ENCODE measurements around the gene GPR61. TPM values are rescaled to one million over a fixed set of nuclear protein-coding genes. Genes with fewer than 3 reads are reported as not detected.
A peak's percentile ranks its signal among the peaks of the same experiment; 100 is the strongest.

GPR61 gene
- total and polyA plus RNA-seq, 11 donors, result 0.08 to 0.72 (median 0.16) TPM; not detected in 4

GRCh38 chr1:109535971-109536491, 3.6 kb upstream of the GPR61 start:
- TF ChIP-seq POLR2A (IDR thresholded peaks at IDR 0.05) (no peak), CTCF (IDR thresholded peaks at IDR 0.05) (no peak)

GRCh38 chr1:109537450-109538178, 2.1 kb upstream of the GPR61 start:
- Histone ChIP-seq H3K4me3 (no peak overlapping the region), H3K4me1 (peaks cover 0 to 35% (median 9%) of the 10 kb centered on the region in 12 donors), H3K27ac (peak overlapping the region in 2 of 12 donors; percentile 74 to 90), H3K36me3 (no peaks in the 10 kb centered on the region), H3K9me3 (no peaks in the 10 kb centered on the region), H3K27me3 (no peaks in the 10 kb centered on the region)
- TF ChIP-seq POLR2A (IDR thresholded peaks at IDR 0.05), result no peak
- no peak for TF ChIP-seq CTCF (IDR thresholded peaks at IDR 0.05)
- ATAC-seq, result no peak
- 87 to 93% (median 91%) methylated on average over 8 to 9 of the region's 9 CpGs for WGBS, 4 donors
- intact Hi-C loops (cut with DNase I), result loop anchor here in 2 of 10 donors (10.0 kb wide), 2 partner anchors 263 to 273 kb away; no protein-coding TSS in a partner anchor
- DNase-seq, result no peak

More at GRCh38 chr1:109535971-109536491, 3.6 kb upstream of the GPR61 start:
- Histone ChIP-seq H3K27me3 (no peaks in the 10 kb centered on the region), H3K36me3 (no peaks in the 10 kb centered on the region), H3K4me1 (peaks cover 0 to 49% (median 21%) of the 10 kb centered on the region in 12 donors), H3K9me3 (no peaks in the 10 kb centered on the region), H3K4me3 (peak overlapping the region in 1 of 12 donors; percentile 1), H3K27ac (peak overlapping the region in 11 of 12 donors; percentile 50 to 92 (median 74))
- intact Hi-C loops (cut with DNase I), result loop anchor here in 2 of 10 donors (10.0 kb wide), 2 partner anchors 261 to 271 kb away; no protein-coding TSS in a partner anchor
- peak in 4 of 5 donors; percentile 65 to 78 (median 74) for DNase-seq
- ATAC-seq, result peak; percentile 78 to 84 (median 80)
- WGBS, 4 donors, result 35 to 66% (median 53%) methylated on average over 4 to 5 of the region's 5 CpGs

GRCh38 chr1:109538827-109539555, 681 bp upstream of the GPR61 start:
- DNase-seq (no peak), ATAC-seq (no peak)
- Histone ChIP-seq H3K36me3 (no peaks in the 10 kb centered on the region), H3K9me3 (no peaks in the 10 kb centered on the region), H3K27me3 (no peaks in the 10 kb centered on the region), H3K4me3 (no peak overlapping the region), H3K27ac (no peak overlapping the region), H3K4me1 (peaks cover 0 to 29% (median 6%) of the 10 kb centered on the region in 12 donors)
- intact Hi-C loops (cut with DNase I), result loop anchor here in 2 of 10 donors (10.0 kb wide), 2 partner anchors 264 to 274 kb away; no protein-coding TSS in a partner anchor
- 87 to 94% (median 91%) methylated on average over 9 of the region's 9 CpGs for WGBS, 4 donors
- no peak for TF ChIP-seq POLR2A (IDR thresholded peaks at IDR 0.05)
- no peak for TF ChIP-seq CTCF (IDR thresholded peaks at IDR 0.05)

Data from heart left ventricle (tissue), 16 donors.